HS-27A (cell line): ENCODE data around the gene APBA1.

Source experiments
- DNase-seq: peaks from one replicate; pipeline ENCODE4 v3.0.0-alpha.2; 2012; ENCODE audit warnings: low read depth, missing footprints

APBA1 gene

GRCh38 chr9:69657269-69657668 lies 14.9 kb downstream of the APBA1 start:
- no peak for DNase-seq

DNA sequence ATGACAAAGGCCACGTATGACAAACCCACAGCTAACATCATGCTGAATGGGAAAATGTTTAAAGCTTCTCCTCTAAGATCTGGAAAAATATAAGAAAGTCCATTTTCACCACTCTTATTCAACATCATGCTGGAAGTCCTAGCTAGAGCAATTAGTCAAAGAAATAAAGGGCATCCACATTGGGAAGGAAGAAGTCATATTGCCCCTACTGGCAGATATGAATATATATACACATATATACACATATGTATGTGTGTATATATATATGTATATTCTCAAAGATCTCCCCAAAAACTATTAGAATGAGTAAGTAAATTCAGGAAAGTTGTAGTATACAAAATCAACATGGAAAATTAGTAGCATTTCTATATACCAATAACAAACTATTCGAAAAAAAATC lies 17.1 kb downstream of the APBA1 start:
- DNase-seq = no peak

- DNase-seq = no peak
Measured at GRCh38 chr9:69653261-69653660, 18.9 kb downstream of the APBA1 start.

DNA sequence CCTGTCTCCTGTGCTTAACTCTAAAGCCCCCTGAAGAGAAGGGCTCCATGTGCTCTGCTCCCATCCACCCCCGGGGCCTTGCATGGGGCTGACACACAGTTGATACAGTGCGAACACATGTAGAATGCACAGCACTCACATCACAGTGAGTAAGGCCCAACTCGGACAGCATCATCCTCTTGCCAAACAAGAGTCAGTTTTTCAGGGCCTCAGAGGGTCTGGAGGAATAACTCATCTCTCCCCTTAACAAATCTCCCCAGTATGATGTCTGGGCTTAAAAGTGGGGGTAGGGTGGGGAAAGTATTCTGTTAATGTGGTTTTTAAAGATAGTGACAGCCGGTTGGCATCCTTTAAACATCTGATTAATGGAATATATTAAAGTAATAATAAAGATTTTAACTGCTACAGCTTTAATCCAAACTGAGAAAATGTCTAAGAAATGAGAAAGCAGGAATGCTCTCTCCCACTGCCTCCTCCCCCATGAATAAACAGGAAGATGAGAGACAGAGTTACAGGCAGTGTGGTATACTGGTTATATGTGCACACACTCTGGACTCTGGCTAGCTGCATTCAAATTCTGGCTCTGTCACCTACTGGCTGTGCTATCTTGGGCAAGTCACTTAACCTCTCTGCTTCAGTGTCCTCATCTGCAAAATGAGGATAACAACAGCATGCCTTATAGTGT lies 22.5 kb downstream of the APBA1 start:
- DNase-seq = no peak

- DNase-seq = no peak
Measured at GRCh38 chr9:69647804-69648203, 24.4 kb downstream of the APBA1 start.

DNA sequence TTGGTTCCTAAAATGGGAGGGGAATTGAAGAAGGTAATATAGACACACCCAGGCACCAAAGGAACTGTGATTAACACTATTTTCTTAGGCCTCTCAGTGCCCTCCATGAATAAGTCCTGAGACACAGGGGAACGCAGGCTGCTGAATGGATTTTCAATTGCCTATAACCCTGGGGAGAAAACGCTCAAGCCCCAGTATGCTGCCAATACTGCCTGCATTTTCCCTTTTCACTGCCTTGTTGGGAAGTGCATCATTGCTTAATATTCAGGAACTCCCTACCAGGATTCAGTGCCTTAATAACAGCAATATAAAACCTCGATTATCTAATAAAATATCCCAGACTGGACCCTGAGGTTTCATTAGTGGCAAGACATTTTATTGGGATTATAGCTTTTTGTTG lies 25.4 kb downstream of the APBA1 start:
- no peak for DNase-seq

DNA sequence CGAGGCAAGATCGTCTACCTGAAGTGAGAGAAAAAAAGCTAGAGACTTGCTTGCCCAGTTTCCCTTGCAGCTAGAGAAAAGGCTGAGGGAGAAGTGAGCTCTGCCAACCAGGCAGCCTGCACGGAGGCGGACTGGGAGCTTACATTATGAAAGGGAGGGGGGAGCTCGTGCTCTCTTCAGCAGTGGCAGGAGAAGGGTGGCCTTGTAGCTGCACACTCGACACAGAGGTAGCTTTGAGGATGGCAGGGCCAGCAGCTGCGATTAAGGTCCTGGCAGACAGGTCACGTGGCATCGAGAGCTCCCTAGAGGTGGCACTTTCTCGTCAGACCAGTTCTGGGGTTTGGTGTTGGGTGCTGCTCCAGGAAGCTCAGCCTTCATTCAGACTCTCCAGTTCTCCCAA lies 26.7 kb downstream of the APBA1 start:
- DNase-seq = no peak

- DNase-seq = no peak
Measured at GRCh38 chr9:69643098-69643497, 29.1 kb downstream of the APBA1 start.

- no peak for DNase-seq
Measured at GRCh38 chr9:69637817-69638200, 34.4 kb downstream of the APBA1 start.

GRCh38 chr9:69637193-69637816 lies 34.9 kb downstream of the APBA1 start:
- no peak for DNase-seq

GRCh38 chr9:69633716-69634115 lies 38.5 kb downstream of the APBA1 start:
- DNase-seq = no peak

DNA sequence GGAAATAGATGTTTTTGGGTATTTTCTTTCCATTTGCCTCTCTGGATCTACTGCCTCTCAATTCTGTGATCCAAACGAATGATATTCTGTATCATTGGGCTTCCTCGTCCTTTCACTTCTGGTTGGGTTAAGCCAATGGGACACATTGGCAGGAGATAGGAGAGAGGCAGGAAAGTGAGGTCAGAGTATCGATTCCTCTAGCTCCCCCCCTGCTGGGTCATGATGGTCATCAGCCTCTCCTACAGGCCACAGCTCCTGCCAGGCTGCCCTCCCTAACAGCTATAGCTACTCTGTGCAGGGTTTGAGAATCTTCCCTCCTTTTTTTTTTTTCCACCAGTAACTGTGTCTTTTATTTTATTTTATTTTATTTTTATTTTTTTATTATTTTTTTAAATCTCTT lies 39.4 kb downstream of the APBA1 start:
- DNase-seq = no peak

- DNase-seq = no peak
Measured at GRCh38 chr9:69627281-69627680, 44.9 kb downstream of the APBA1 start.

DNA sequence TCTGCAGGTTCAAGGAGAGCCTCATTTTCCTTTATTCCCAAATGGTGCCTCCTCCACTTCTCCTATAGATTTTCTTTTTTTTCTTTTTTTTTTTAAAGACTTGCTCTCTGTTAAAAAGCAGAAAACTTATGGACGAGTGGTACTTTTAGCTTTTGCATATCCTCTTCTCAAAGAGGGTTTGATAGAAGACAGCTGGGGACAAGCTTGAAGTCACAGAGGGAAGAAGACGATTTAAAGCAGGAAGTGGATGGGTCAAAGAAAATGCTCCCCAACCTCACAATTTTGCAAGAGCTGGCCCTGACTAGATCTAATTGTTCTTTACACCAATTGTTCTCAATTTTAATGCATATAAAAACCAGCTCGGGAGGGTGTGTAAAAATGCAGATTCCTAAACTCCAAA lies 48.9 kb downstream of the APBA1 start:
- no peak for DNase-seq

DNA sequence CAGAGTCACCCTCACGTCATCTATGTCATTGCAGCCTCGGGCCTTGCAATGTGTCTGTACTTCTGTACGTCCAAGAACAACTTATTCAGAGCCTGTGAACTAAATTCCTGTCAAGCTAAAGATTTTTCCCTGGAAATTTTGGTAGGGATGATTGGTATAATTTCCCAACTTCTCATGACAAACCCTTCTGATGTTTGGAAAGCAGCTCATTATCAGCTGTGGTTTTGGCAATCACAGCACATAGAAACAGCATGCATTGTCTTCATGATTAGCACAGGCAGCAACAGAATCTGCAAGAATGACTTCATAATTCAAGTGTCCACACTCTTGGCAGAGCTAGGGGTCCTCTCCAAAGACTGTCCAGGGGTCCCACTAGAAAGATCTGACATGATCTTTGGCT lies 49.5 kb downstream of the APBA1 start:
- no peak for DNase-seq

DNA sequence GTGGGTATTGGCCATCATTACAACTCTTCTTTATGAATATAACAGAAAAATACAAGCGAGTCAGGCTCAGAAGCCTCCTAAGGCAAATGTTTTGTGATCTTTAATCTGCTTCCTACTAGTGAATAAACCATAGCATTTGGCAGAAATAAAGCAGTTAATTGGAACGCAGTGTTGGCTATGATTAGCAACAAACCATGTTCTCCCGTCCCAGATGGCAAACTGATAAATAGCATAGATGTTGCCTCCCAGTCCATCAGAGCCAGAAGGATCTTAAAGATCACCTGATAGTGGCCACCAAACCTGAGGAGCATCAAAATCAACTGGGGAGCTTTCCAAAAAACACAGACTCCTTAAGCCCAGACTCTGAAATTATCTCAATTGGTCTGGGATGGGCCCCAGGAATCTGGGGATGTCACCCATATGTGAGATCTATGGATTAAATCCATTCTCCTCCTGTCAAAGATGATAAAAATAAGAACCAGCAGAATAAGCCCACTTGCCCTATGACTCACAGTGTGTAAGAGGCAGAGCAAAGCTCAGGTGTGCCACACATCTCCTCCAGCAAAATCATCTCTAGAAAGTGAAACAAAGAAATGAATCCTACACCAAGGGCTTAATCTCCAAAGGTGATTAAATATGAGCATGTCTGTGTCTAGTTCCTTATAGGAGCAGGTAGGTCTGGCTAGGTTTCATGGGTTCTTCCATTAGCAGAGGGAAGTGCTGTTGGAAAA lies 50.3 kb downstream of the APBA1 start:
- DNase-seq = no peak

DNA sequence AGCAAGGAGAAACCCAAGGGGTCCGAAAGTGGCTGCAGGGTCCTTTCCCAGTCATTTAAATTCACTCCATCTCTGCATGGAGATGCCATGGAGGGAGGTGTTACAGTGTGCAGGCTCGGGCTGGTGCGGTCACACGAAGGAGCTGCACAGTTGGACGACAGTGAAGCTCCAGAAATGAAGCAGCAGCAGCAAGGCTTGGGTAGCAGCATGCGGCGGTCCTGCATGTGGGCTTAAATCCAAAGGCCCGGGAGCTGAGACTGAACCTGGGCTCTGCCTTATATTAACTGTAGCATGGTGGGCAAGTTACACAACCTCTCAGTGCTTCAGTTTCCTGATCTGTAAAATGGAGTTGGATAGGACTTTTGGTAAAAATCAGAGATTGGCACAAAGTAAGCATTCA lies 51.4 kb downstream of the APBA1 start:
- no peak for DNase-seq

DNA sequence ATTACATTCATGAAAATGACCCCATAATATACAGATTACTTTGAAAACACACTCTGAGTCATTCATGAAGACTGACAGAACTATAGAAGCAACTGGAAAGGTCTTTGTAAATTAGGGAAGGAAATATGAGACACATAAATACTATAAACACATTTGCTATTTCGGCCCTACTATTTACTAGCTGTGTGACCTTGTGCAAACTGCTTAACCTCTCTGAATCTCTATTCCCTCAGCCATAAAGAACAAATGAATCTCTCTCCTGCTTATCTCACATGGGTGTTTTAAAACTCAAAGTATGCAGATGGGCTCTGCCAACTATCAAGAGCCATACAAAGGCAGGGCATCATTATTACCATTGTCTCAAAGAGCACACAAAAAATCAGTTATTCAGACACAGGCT lies 52.9 kb downstream of the APBA1 start:
- DNase-seq = no peak

GRCh38 chr9:69617006-69617405 lies 55.2 kb downstream of the APBA1 start:
- DNase-seq = no peak

GRCh38 chr9:69615880-69616279 lies 56.3 kb downstream of the APBA1 start:
- DNase-seq = no peak

DNA sequence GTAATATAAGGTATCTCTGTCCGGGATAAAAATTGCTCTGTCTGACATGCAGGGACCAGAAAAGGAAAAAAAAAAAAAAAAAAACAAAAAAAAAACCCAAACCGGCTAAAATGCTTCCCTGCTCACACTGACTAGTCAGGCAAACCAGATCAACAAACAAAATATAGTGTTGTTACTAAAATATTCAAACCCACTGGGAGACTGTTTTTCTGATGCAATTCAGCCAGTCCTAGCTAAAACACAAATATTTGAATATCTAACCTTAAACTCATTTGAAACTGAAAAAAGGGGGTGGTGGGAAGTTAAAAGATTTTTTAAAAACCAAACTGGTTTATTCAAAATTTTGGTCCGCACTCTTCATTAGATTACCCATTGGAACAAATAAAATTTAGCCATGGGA lies 61.0 kb downstream of the APBA1 start:
- no peak for DNase-seq

DNA sequence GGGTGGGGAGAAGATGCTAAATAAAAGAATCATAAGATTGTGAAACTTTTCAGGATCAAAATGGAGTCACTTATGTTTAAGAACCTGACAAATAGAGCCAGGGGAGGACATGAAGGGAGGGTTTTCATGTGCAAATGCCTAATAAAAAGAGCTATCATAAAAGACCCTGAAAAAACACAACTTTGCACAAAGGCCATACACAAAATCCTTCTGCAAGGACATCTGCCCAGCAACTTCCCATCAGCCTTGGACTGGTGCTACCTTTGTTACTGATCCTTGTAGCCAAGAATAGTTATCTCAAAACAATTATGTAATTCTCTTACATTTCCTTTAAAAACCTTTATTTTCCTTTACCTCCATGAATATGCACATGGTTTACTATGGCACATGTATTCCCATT lies 63.0 kb downstream of the APBA1 start:
- no peak for DNase-seq

DNA sequence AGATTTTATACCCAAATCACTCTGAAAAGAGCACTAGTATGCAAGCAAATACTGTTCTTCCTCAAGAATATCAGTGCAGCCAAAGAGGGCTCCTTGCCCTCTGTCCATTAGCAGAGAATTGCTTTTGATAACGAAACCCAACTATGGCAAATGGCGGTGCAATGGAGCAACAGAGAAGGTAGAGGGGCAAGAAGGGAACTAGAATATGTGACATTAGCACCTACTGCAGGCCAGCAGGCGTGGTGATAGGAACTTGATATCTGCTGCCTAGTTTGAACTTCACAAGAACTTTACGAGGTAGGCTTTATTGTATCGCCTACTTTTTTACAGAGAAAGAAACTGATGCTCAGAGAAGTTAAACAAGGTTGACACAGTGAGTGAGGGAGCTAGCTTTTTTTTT lies 66.1 kb downstream of the APBA1 start:
- no peak for DNase-seq

DNA sequence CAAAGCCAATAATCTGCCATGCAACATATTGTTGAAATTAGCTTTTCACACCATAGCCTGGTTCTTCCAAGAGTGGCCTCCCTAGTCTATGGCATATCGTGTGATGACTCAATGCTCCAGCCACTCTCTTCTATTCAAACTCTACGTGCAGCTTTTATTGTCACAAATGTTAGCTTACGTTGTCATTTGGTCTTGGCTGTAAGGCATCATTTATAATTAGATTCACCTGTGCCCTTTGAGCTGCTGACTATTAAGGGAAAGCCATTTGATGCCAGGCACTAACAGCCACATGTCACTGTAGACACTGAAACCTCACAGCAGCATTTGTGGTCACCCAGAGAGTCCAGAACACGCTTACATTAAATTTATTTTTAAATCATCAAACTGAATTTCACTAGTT lies 66.8 kb downstream of the APBA1 start:
- no peak for DNase-seq
